GM06990 (cell line): ENCODE data around the gene NR2E1.

Experiments used
- DNase-seq: peaks from one replicate; pipeline ENCODE4 v3.0.0-alpha.2; 2011; ENCODE audit not compliant: insufficient read length; ENCODE audit errors: extremely low read depth
- H3K27me3 ChIP-seq: replicated peaks from 2 replicates; pipeline ENCODE4 v1.6.0; 2011; ENCODE audit warnings: low read length; ENCODE audit not compliant: control insufficient read depth, insufficient read depth
- H3K36me3 ChIP-seq: 2 replicates; pipeline ENCODE4 v1.5.1; 2011; ENCODE audit warnings: low read length; ENCODE audit not compliant: control insufficient read depth, insufficient read depth
- H3K4me3 ChIP-seq: replicated peaks from 2 replicates; pipeline ENCODE4 v1.5.1; 2011; ENCODE audit warnings: low read depth, mild to moderate bottlenecking, control low read depth, low read length
- CTCF ChIP-seq: IDR thresholded peaks from 2 replicates; pipeline ENCODE4 v1.5.1; 2011; ENCODE audit warnings: low read length, control low read depth, mild to moderate bottlenecking, inconsistent platforms; ENCODE audit not compliant: insufficient read depth, poor library complexity, severe bottlenecking

NR2E1 gene

GRCh38 chr6:108165714-108166663 is at the start of gene NR2E1:
TSS of gene NR2E1 (plus strand) at chr6:108166022. CDS start at chr6:108166766, 744 bp downstream.
- H3K27me3 ChIP-seq = peaks cover 4% of the 10 kb centered on the region
- H3K4me3 ChIP-seq = no peak within 1 kb of the TSS
- H3K36me3 ChIP-seq = no peaks in the 10 kb centered on the region
- no peak for TF ChIP-seq CTCF
- no peak for DNase-seq

GRCh38 chr6:108116546-108117426 is 49.0 kb upstream of the NR2E1 start:
- H3K27me3 ChIP-seq = peaks cover 4% of the 10 kb centered on the region
- no peak for DNase-seq
- H3K36me3 ChIP-seq = no peaks in the 10 kb centered on the region
- TF ChIP-seq CTCF = no peak
- no peak overlapping the region for H3K4me3 ChIP-seq

GRCh38 chr6:108117427-108118358 is 48.1 kb upstream of the NR2E1 start:
- peak; percentile 50 for DNase-seq

GRCh38 chr6:108118359-108118724 is 47.5 kb upstream of the NR2E1 start:
- Histone ChIP-seq H3K4me3 (peak overlapping the region; percentile 61), H3K36me3 (no peaks in the 10 kb centered on the region), H3K27me3 (peaks cover 1% of the 10 kb centered on the region)
- TF ChIP-seq CTCF = no peak
- no peak for DNase-seq

More at GRCh38 chr6:108117427-108118358, 48.1 kb upstream of the NR2E1 start:
- Histone ChIP-seq H3K36me3 (no peaks in the 10 kb centered on the region), H3K4me3 (peak overlapping the region; percentile 61), H3K27me3 (peaks cover 4% of the 10 kb centered on the region)
- no peak for TF ChIP-seq CTCF
